ENCODE data around the gene CACNA1E. TPM values are rescaled to one million over a fixed set of nuclear protein-coding genes. Genes with fewer than 3 reads are reported as not detected.

Gene CACNA1E
- total RNA-seq (ENCODE audit: low replicate concordance): 1.7 and 2.1 TPM in 2 replicates
- long read RNA-seq: 0 reads

DNA sequence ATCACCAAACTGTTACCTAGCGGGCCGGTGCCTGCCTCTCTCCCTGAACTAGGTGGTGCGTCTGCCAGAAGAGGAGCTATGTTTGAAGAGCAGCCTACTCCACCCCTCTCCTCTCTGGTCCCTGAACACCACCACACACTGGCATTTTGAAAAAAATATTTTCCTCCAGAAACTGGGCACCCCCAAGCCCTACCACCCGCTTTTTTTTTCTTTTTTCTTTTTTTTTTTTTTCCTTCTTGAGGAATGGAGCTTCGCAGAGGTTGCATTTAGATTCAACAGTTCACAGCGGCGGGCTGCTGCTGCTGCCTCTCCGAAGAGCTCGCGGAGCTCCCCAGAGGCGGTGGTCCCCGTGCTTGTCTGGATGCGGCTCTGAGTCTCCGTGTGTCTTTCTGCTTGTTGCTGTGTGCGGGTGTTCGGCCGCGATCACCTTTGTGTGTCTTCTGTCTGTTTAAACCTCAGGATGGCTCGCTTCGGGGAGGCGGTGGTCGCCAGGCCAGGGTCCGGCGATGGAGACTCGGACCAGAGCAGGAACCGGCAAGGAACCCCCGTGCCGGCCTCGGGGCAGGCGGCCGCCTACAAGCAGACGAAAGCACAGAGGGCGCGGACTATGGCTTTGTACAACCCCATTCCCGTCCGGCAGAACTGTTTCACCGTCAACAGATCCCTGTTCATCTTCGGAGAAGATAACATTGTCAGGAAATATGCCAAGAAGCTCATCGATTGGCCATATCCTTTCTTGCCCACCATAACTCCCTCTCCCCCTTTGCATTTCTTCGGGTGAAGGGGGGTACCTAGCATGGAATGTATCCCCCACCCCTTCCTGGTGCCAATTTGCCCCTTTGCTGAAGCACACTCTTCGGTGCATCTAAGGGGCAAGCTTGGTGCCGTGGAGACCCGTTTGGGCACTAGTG lies at the start of gene CACNA1E:
CACNA1E (plus strand) TSS at position 233 of the 911 bp plus-strand sequence; CDS start at position 461, 228 bp downstream.
- H3K4me3 Mint-ChIP-seq: peak within 1 kb of the TSS; percentile 86
- H3K4me1 Mint-ChIP-seq (ENCODE audit: unreplicated experiment): peaks cover 10% of the 10 kb centered on the region
- no peaks in the 10 kb centered on the region for H3K36me3 Mint-ChIP-seq
- DNase-seq (ENCODE audit: extremely low spot score, unreplicated experiment): no peak
- no peak for TF ChIP-seq CTCF (conservative IDR thresholded peaks at IDR 0.05)
- peaks cover 97% of the 10 kb centered on the region for H3K27me3 Mint-ChIP-seq
- no peaks in the 10 kb centered on the region for H3K9me3 Mint-ChIP-seq
- peak within 1 kb of the TSS; percentile 39 for H3K27ac Mint-ChIP-seq

- Mint-ChIP-seq H3K27me3 (peaks cover 31% of the 10 kb centered on the region), H3K4me3 (no peak overlapping the region)
Observed at GRCh38 chr1:181433931-181434330, 49.4 kb upstream of the CACNA1E start.

DNA sequence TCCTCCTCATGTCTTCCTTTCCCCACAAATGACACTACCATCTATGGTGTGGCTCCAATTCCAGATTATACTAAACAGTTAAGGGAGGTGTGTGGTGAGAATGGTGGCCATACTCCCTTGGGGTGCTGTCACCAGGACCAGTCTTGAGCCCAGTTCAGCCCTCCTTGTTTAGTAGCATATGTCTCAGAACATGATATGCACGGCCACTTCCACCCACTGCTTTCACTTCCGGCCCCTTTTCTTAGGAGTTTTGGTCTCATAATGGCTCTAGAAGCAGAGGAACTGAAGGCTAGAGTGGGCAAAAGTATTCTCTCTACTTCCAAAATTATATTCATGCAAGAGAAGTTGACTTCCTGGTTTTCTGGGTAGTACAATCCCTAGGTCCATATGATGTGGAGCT lies 45.3 kb upstream of the CACNA1E start:
- H3K36me3 Mint-ChIP-seq: no peaks in the 10 kb centered on the region
- H3K4me3 Mint-ChIP-seq: no peak overlapping the region
- peaks cover 30% of the 10 kb centered on the region for H3K27me3 Mint-ChIP-seq
- no peaks in the 10 kb centered on the region for H3K9me3 Mint-ChIP-seq
- H3K27ac Mint-ChIP-seq: no peak overlapping the region
- H3K4me1 Mint-ChIP-seq (ENCODE audit: unreplicated experiment): no peaks in the 10 kb centered on the region
- TF ChIP-seq CTCF (conservative IDR thresholded peaks at IDR 0.05): no peak
- DNase-seq (ENCODE audit: extremely low spot score, unreplicated experiment): no peak

More at GRCh38 chr1:181433931-181434330, 49.4 kb upstream of the CACNA1E start:
- TF ChIP-seq CTCF (conservative IDR thresholded peaks at IDR 0.05): no peak
- Mint-ChIP-seq H3K4me1 (ENCODE audit: unreplicated experiment) (no peaks in the 10 kb centered on the region), H3K9me3 (no peaks in the 10 kb centered on the region), H3K27ac (no peak overlapping the region), H3K36me3 (no peaks in the 10 kb centered on the region)
- DNase-seq (ENCODE audit: extremely low spot score, unreplicated experiment): no peak

DNA sequence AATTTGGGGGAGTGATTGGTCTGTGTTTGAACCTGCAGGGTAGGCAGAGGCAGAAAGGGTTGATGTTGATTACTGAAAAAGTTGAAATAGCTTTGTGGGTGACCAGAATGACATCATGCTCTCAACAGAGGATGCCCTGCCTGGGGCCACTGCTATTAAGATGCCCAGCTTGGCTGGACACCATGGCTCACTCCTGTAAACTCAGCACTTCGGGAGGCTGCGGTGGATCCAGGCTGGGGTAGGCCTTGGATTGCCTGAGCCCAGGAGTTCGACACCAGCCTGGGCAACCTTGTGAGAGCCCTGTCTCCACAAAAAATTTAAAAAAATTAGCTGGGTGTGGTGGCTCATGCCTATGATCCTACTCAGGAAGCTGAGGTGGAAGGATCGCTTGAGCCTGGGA lies 42.8 kb upstream of the CACNA1E start:
- no peak overlapping the region for H3K27ac Mint-ChIP-seq
- H3K4me3 Mint-ChIP-seq: no peak overlapping the region
- no peaks in the 10 kb centered on the region for H3K36me3 Mint-ChIP-seq
- H3K27me3 Mint-ChIP-seq: peaks cover 27% of the 10 kb centered on the region
- DNase-seq (ENCODE audit: extremely low spot score, unreplicated experiment): no peak
- H3K4me1 Mint-ChIP-seq (ENCODE audit: unreplicated experiment): no peaks in the 10 kb centered on the region
- TF ChIP-seq CTCF (conservative IDR thresholded peaks at IDR 0.05): no peak
- H3K9me3 Mint-ChIP-seq: no peaks in the 10 kb centered on the region

DNA sequence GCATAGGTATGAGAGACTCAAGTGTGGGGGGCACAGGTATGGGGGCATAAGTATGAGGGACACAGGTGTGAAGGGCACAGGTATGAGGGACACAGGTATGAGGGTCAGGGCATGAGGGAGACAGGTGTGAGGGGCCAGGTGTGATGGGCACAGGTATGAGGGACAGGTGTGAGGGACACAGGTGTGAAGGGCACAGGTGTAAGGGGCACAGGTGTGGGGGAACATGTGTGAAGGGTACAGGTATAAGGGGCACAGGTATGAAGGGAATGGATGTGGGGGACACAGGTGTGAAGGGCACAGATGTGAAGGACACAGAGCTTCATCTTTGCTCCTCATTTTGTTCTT lies 41.2 kb upstream of the CACNA1E start:
- Mint-ChIP-seq H3K27me3 (peaks cover 24% of the 10 kb centered on the region), H3K36me3 (no peaks in the 10 kb centered on the region), H3K9me3 (no peaks in the 10 kb centered on the region), H3K4me1 (ENCODE audit: unreplicated experiment) (no peaks in the 10 kb centered on the region), H3K27ac (no peak overlapping the region), H3K4me3 (no peak overlapping the region)
- TF ChIP-seq CTCF (conservative IDR thresholded peaks at IDR 0.05): no peak
- no peak for DNase-seq (ENCODE audit: extremely low spot score, unreplicated experiment)
